ENCODE data around the gene CRYBG2.

Gene CRYBG2

DNA sequence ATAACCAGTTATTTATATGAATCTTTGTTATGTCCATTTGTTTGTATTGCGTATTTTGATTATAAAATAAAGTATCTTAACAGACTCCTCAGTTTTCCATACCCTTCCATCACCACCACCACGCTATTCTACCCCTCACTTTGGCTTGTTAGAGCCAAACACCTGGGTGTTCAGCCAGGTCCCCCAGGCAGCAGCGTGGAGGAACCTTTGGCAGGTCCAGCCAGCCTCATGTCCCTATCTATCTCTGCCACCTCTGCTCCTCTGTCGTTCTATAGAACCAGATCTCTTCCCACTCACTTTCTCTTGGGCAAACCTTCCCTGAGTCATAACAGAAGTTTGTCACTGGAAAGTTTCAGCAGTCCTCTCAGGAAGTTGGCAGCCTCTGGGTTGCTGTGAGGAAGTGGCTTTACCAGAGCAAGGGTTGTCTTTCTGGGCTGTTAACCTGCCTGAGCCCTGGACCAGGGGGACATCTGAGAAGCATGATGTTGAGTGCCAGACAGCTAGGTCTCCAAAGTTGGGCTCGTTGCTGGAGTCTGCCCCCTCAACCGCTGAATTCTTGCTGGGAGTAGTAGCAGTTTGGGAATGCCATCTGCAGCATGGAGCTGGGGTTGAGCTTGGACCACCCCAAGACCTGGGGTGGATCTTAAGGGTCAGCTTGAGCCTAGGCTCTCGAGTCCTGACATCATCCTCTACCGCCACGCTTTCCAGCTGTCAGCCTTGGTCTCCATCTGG is 75.0 kb downstream of the CRYBG2 start:
- Mint-ChIP-seq H3K4me1 (peaks cover 76% of the 10 kb centered on the region), H3K4me3 (peak overlapping the region; percentile 94), H3K9me3 (no peaks in the 10 kb centered on the region), H3K36me3 (peaks cover 22% of the 10 kb centered on the region), H3K27ac (peak overlapping the region; percentile 99), H3K27me3 (no peaks in the 10 kb centered on the region)

DNA sequence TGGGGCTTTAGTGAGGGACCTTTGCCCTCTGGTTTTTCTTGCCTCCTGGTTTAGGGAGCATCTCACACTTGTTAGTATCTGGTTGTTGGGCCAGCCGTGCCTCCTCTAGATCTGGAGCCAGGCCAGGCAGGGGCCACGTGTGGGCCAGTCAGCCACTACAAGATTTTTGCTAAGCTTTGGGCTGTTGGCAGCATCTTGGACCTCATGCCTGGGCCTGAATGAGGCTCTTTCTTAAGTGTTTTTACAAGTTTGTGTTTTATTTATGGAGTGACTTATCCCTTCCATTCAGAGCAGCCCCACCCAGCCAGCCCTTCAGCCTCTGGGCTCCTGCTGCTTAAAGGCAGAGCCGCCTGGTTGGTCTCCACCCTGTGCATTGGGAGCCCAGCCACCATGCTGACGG is 75.6 kb downstream of the CRYBG2 start:
- H3K27me3 Mint-ChIP-seq = no peaks in the 10 kb centered on the region
- H3K4me1 Mint-ChIP-seq = peaks cover 70% of the 10 kb centered on the region
- H3K27ac Mint-ChIP-seq = peak overlapping the region; percentile 99
- no peaks in the 10 kb centered on the region for H3K9me3 Mint-ChIP-seq
- H3K4me3 Mint-ChIP-seq = peak overlapping the region; percentile 34
- peaks cover 21% of the 10 kb centered on the region for H3K36me3 Mint-ChIP-seq

DNA sequence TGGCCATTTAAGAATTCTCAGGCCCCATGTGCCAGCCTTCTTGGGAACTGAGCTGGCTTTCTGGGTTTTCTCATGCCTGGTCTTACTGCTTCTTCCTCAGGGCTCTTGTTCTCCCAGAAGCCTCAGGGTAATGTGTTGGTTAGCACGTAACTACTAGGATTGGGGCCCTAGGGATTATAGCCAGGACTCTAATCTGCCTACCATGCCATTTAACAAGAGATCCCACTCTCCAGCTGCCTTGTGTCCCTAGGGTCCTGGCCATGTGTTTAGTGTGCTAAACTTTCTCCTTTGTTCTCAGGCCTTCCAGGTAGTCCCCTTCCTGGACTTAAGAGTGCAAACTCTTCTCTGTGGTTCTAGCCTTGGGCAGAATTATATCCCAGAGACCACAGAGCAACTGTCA is 76.2 kb downstream of the CRYBG2 start:
- peaks cover 64% of the 10 kb centered on the region for H3K4me1 Mint-ChIP-seq
- no peaks in the 10 kb centered on the region for H3K9me3 Mint-ChIP-seq
- H3K36me3 Mint-ChIP-seq = peaks cover 23% of the 10 kb centered on the region
- peak overlapping the region; percentile 52 for H3K27ac Mint-ChIP-seq
- no peaks in the 10 kb centered on the region for H3K27me3 Mint-ChIP-seq
- H3K4me3 Mint-ChIP-seq = no peak overlapping the region

DNA sequence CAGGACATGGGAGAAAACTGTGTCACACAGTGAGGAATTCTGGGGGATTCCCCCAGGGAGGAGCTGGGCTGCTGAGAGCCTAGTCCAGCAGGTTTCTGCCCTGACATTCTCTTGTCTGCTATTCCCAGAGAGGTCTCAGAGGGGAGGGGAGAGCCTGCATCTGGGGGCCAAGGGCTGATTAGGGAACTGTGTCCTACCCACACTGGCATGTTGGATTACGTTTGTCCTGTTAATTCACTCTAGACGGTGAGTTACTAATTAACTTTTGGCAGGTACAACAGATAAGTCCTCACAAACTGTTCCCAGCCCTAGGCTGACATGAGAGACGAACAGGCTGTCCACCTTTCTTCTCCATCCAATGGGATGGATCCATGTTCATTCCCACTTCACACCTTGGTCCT is 76.7 kb downstream of the CRYBG2 start:
- peaks cover 59% of the 10 kb centered on the region for H3K4me1 Mint-ChIP-seq
- peak overlapping the region; percentile 73 for H3K27ac Mint-ChIP-seq
- no peaks in the 10 kb centered on the region for H3K27me3 Mint-ChIP-seq
- H3K4me3 Mint-ChIP-seq = peak overlapping the region; percentile 74
- H3K36me3 Mint-ChIP-seq = peaks cover 24% of the 10 kb centered on the region
- no peaks in the 10 kb centered on the region for H3K9me3 Mint-ChIP-seq

DNA sequence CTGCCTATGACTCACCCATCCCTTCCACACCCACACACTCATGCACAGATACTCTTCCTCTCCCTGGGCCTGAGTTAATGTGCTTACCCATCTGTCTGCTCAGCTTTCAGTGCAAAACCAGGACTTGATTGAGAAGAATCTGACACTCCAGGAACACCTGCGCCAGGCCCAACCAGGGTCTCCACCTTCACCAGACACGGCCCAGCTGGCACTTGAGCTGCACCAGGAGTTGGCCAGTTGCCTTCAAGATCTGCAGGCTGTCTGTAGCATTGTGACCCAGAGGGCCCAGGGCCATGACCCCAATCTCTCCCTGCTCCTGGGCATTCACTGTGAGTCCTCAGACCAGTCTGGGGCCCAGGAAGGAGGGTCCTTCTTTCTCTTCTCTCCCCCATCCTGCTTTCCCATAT is 77.5 kb downstream of the CRYBG2 start:
- peaks cover 25% of the 10 kb centered on the region for H3K36me3 Mint-ChIP-seq
- no peaks in the 10 kb centered on the region for H3K27me3 Mint-ChIP-seq
- peaks cover 53% of the 10 kb centered on the region for H3K4me1 Mint-ChIP-seq
- H3K27ac Mint-ChIP-seq = peak overlapping the region; percentile 73
- H3K9me3 Mint-ChIP-seq = no peaks in the 10 kb centered on the region
- H3K4me3 Mint-ChIP-seq = peak overlapping the region; percentile 74

DNA sequence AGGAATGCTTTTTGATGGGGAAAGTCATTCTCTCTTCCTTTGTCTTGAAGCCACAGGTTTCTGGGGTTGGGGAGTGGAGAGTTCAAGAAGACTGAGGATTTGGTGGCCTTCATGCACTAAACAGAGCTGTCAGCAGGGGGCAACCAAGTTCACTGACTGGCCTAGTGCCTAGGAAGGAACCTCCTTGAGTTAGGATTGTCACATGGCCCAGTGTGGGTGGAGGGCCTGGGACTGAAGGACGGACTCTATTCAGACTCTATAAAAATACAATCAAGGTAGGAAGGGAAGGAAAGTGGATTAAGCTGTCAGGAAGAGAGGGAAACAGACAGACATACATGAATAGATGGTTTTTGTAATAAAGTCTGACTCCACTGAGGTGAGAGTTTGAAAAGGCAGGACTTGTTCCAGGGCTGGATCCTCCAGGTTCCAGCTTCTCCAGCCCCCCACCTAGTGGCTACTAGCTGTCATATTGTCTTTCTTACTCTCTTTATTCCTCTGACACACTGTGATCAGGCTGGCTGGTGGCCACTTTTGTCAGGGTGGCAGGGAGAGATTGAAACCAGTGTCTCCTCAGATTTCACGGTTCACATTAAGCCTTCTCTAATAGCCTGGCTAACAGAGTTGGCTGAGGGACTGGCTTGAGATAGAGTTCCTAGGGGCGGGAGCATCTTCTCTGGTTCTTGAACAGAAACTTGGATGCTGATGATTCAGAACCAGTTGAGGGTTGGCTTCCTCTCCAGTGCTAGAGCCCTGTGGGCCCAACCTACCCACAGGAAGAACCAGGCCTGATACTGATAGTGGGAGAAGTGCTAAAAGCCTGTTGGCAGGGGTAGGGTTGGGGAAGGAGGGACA is 78.1 kb downstream of the CRYBG2 start:
- H3K9me3 Mint-ChIP-seq = no peaks in the 10 kb centered on the region
- peaks cover 20% of the 10 kb centered on the region for H3K36me3 Mint-ChIP-seq
- peak overlapping the region; percentile 74 for H3K4me3 Mint-ChIP-seq
- H3K27me3 Mint-ChIP-seq = no peaks in the 10 kb centered on the region
- H3K4me1 Mint-ChIP-seq = peaks cover 47% of the 10 kb centered on the region
- H3K27ac Mint-ChIP-seq = peak overlapping the region; percentile 73

DNA sequence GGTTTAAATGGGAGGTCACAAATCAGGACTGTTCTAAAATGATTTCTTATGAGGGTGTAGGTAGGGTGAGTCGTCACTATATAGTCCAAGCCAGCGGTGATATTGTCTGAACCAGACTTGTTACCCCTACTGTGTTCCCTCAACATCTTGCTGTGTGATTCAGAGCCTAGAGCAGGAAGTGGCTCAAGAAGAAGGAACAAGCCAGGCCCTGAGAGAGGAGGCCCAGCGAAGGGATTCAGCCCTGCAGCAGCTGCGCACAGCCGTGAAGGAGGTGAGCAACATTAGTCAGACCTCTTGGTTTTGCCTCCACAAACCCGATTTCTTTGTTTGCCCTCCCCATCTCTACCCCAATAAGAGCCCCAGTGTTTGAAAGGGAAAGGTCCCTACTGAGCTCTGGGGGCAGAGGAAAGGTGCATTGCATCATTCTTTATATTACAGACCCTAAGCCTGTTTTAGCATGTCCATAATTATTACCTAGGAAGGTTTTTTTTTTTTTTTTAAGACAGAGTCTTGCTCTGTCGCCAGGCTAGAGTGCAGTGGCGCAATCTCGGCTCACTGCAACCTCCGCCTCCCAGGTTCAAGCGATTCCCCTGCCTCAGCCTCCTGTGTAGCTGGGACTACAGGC is 79.0 kb downstream of the CRYBG2 start:
- H3K27me3 Mint-ChIP-seq = no peaks in the 10 kb centered on the region
- no peaks in the 10 kb centered on the region for H3K9me3 Mint-ChIP-seq
- H3K36me3 Mint-ChIP-seq = peaks cover 21% of the 10 kb centered on the region
- no peak overlapping the region for H3K27ac Mint-ChIP-seq
- peaks cover 47% of the 10 kb centered on the region for H3K4me1 Mint-ChIP-seq
- H3K4me3 Mint-ChIP-seq = no peak overlapping the region
